ENCODE results near the gene P2RY13.

- TF ChIP-seq CTCF (IDR thresholded peaks at IDR 0.05; ENCODE audit: poor library complexity, severe bottlenecking) (no peak), EP300 (conservative IDR thresholded peaks at IDR 0.05; ENCODE audit: poor library complexity, severe bottlenecking) (no peak), POLR2AphosphoS5 (IDR thresholded peaks at IDR 0.05) (no peak), SMC3 (conservative IDR thresholded peaks at IDR 0.05; ENCODE audit: poor library complexity) (no peak), REST (IDR thresholded peaks at IDR 0.05; ENCODE audit: borderline replicate concordance) (no peak), EZH2 (IDR thresholded peaks at IDR 0.05; ENCODE audit: borderline replicate concordance, insufficient read depth, low read length, poor library complexity, severe bottlenecking) (no peak)
Observed at GRCh38 chr3:151305060-151305774, 24.1 kb downstream of the P2RY13 start.
